Kidney capillary endothelial cell (primary cell): Measurements from ENCODE around the gene UBA3.

Source experiments
- DNase-seq: peaks from one replicate; pipeline ENCODE4 v3.0.0-alpha.2; 2018; ENCODE audit warnings: low spot score

The UBA3 gene

DNA sequence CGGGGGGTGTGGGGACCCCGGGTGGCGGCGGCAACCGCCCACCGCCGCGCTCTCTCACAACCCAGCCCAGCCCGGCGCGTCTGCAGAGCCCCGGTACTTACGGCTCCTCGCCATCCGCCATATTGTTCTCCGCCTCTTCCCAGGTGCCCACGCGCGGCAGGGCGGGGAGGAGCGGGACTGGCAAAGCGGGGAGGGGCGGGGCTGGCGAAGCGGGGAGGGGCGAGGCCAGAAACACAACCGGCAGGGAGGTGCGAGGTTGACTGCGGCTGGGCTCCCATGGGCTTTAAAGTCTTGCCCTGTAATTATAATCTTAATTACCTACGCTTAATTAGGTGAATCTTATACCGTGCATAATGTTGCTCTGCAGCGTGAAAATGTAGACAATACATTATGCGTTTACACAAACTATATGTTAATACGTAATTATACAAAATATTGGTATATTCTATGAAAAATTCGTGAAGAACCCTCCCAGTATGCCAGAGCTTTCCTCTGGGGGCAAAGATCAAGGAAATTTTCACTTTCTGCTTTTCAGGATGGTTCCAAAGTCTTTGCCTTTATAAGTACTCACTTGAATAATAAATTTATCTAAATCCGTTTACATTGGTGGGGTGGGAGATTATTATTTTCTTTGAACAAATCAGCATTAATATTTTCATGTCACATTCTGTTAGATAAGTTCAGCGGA is at the start of gene UBA3:
UBA3 (minus strand) TSS at position 133 of the 688 bp plus-strand sequence; CDS start at position 121, 12 bp downstream.
- DNase-seq, result peak; percentile 86

DNA sequence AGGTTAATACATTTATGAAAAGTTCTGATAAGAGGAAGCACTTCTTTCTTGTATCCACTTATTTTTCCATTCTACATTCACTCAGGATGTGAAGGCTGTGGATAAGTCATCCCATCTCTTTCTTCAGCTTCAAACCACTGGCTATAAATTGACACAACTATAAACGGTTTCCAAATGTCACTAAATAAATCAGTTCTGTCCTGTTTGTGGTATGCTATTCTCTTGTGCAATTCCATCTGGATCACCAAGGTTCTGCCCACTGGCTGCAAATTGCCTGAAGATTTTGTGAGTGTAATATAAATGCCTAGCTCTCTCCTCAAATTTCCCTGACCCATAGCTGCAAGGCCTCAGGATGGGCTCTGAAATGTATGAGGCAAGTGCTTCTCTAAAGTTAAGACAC is 49.4 kb upstream of the UBA3 start:
- DNase-seq, result no peak

DNA sequence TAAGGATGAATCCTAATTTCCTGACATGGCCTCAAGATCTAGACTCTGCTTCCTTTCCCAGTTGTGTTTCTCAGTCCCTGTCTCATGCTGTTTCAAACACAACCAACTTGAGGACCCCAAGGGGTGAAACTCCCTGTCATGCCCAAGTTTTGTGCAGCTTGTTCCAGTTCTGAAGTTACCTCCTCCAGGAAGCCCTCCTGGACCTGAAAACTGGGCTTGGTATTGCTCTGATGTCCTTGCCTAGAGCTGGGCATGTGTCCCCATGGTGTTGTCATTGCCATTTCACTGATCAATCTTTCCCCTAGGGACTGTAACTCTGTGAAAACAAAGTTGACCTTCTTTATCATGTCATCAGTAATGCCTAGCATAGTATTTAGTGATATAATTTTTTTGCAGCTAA is 48.3 kb upstream of the UBA3 start:
- DNase-seq, result no peak

DNA sequence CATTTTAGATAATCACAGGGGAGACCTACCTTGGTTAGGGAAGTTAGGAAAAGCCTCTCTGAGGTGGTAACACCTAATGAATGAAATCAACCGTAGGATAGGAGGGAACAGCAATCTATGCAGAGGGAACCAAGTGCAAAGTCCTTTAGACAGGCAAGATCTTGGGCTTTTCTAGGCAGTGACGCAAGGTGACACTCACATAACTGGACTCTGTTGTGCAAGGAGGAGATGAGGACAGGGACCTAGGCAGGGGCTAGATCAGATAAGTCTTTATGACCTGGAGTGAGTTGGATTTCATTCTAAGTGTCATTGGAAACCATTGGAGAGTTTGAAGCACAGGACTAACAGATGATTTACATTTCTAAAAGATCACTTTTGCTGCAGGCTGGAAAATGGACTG is 46.8 kb upstream of the UBA3 start:
- no peak for DNase-seq

DNA sequence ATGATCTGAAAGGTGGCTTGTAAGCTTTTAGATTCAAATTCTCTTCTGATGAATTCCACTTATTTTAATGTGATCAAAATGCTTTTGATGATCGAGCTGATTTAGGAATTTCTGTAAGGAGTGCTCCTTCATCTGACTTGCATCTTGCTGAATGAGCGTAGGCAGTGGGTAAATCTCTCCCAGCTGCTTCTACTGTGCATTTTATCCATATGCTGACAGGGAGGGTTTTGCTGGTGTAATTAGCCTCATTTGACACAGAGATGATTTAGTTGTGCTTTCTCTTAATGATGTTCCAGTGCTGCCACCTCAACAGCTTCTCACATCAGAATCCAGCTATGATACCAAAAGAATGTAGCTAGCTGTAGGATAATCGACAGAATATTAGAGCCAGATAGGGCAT is 46.1 kb upstream of the UBA3 start:
- DNase-seq, result no peak

DNA sequence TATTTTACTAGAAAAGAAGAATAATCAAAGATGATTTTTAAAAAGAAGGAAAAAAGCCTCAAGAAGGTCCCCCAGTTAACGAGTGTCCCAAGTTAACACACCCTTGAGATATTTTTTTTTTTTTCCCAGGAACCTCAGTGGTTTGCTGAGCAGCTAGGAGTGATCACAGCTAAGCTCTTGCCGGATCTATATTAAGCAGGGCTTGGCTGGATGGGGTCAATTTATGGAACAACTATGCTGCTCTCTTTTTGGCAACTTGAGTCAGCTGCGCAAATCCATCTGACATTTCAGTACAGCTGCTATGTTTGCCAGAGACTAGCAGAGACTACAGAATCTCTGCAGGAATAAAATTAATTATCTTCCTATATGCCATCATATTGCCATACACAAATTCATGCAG is 42.2 kb upstream of the UBA3 start, which contains the start of gene LMOD3:
LMOD3 (minus strand) TSS at position 193 of the 400 bp plus-strand sequence. CDS start 209 bp downstream, outside the sequence.
- DNase-seq, result no peak

DNA sequence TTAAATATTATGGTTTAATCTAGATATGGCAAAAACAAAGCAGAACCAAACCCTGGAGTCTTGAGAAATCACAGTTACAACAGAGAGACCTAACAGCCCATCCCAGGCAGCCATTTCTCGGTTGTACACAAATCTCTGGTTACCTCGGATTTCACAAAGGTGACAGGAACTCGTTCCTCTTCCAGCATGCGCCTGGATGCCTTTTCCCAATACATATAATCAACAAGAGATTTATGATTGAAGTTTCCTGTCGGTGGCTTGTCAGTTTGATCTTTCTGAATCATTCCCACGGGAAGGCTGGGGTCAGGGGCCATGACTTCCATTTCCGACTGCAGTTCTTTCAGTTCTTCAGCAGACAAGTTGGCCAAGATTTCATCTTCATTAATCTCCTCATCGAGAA is 41.8 kb upstream of the UBA3 start:
- peak; percentile 30 for DNase-seq

DNA sequence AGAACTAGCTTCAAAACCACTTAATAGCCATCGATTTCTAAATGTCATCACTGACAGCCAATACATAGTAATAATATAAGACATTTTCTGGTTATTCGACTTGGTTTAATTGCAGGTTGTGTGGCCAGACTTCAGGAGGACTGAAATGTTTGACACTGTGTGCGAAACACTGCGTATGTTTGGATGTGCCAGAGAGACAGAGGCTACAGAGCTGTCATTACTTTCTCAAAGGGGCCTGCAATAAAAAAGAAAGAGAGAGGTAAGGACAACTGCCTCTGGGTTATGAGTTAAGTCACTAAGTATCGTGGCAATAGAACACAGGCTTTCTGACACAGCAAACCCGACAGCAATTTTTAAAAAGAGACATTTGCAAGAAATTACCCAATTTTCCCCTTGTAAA is 41.3 kb upstream of the UBA3 start:
- no peak for DNase-seq

DNA sequence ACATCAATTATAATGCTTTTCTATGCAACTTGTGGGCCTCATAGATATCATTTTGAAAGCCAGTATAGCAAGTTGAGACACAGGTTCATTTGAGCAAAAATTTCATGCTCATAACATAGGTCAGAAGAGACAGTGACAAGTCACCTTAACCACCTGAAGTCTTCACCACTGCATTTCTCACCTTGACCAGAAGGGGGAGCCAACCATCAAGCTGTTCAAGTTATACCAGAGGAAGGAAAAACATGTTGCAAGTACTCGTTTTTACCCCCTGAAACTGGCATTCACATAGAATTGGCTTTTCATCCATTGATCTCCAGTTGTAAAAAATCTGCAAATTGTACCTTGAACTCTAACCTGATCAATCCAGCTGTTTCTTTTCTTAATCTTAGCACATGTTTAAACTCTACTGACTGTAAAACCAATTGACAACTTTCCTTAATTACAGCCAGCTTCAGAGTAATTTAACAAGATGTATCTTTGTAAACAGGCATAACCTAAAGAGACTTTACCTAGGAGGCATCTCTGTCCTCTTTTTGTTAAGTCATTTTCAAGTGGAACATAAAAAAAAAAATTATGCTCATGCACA is 40.8 kb upstream of the UBA3 start:
- peak; percentile 71 for DNase-seq

DNA sequence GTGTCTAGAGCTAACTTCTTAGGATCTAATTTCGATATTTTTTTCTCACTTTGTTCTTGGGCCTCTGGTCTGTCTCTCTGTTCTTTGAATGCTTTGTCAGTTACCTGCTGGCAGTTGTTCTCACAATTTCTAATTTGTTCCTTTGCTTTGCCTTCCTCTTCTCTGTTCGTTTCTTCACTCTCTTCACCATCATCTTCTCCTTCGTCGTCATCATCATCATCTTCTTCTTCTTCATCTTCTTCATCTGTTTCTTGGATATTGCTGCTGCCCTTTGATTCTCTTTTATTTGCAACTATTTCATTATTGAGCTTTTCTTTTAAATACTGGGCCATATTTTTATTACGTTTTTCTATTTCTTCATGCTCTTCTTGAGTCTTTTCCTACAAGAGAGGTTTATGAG is 39.5 kb upstream of the UBA3 start:
- DNase-seq, result no peak

DNA sequence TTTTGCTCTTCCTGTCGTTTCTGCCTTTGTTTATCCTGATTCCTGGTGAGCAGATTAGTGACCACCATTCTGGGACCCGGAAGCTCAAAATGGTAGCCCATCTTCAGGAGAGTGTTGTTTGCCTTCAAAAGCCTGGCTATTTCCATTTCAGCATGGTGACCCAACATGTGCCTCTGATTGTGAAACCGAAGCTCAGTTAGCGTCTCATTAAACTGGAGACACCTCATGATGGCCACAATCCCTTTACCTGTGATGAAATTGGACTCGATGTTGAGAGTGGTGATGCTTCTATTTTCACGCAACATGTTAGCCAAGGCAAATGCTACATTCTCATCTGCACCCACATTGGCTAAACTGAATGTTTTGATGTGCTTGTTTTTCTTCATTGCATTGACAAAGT is 39.0 kb upstream of the UBA3 start:
- no peak for DNase-seq

DNA sequence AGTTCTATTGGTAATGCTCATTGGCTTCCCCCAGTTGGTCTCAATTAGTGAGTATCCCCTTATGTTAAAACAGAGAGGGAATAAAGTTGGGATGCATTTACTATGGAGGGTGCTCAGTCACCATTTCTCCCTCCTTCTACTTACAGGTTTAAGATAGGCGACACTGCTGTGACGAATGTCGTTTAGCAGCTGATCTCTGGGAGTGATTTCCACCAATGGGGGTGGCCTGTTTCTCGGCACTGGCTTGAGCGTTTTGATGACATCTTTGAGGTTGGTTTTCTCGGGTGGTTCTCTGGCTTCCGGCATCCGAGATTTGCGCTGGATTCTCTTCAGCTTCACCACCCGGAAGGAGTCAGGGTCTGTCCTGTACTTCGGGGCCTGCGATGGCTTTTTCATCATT is 38.4 kb upstream of the UBA3 start:
- DNase-seq, result no peak

DNA sequence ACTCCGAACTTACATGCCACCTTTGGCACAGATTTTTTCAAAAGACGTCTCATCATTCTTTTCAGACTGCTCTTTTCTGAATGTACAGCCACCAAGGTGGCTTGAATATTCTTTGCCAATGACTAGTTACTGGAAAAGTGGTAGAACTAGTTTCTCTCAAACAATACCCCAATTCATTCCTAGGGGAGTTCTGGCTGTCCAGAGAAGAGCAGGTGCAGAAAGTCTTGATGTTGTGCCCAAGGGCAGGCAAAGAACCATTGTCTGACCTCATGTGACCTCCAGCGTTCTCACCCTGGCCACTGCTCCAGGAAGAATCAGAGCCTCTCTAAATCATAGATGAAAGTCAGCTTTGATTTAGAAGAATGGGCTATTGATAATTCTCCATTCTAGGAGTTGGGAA is 36.7 kb upstream of the UBA3 start:
- DNase-seq, result no peak

DNA sequence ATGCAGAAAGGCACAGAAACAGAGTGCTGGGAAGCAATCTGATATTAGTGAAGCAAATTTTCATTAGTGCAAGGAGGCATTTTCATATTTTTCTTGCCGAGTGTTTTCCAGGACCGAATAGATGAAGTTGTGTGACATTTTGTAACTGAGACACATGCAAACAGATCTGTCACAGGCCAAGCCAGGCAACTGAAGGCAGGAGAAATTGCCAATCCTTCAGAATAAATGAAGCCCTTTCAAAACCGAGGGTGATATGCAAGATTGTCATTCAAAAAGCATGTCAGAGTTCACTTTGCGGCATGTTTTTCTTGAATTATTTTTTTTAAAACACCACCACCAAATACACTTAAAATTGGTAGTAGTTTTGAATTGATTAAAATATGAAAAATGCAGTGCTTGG is 36.0 kb upstream of the UBA3 start:
- no peak for DNase-seq

DNA sequence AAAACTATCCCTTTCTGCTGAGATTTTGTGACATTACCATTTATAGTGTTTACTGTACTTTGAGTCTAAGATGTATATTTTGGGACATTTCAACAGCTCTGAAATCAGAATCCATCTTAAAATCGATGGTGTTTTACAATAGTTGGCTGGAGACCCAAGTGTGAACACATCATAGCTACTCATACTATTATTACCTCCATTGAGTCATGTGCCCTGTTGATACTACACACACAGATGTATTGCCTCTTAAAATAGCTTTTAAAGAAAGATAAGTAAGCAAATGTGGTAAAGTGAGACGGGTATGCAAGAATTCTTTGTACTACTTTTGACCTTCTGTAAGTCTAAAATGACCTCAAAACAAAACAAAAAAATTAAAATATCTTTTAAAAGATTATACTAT is 35.6 kb upstream of the UBA3 start:
- DNase-seq, result peak; percentile 34

DNA sequence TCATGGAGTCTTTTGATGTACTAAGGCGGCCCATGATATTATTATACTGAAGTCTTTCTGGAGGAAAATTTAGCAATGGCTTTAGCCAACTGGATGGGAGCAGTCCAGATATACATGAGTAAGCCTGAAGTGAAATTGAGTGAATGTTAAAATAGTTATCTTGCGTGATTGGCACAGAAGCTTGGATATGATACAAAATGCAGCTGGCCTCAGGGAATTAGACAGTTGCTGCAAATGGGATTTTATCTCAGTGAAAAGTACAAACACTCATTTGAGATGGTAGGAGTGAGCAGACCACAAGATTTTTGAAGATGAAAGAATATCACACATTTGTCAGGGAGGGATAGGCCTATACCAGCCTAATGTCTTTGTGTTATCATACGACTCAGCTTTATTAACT is 33.4 kb upstream of the UBA3 start:
- DNase-seq, result no peak

DNA sequence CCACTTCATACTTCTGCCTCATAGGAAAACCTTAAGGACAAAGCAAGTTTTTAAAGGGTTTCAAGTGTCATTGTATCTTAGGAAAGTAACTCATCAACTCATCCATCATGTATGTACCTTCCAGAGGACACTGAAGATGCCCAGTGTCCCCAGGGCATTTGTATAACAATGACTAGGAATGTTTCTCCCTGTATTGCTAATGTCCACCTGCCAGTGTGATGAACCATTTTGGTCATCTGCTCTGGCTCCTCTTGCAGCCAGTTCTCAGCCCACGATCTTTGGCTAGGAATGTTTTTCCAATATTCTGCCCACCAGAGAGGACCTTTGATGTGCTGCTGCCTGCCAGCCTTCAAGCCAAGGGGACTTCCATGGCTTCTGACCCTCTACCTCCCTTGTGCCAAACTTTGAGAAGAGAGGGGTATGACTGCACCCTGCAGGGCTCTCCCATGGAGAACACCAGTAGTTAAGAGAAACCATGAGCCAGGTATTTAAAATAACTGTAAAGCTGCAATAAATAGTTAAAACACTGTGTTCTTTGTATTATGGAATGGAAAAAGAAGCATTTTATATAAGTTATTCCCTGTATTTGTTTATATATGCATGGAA is 30.9 kb upstream of the UBA3 start:
- DNase-seq, result no peak

DNA sequence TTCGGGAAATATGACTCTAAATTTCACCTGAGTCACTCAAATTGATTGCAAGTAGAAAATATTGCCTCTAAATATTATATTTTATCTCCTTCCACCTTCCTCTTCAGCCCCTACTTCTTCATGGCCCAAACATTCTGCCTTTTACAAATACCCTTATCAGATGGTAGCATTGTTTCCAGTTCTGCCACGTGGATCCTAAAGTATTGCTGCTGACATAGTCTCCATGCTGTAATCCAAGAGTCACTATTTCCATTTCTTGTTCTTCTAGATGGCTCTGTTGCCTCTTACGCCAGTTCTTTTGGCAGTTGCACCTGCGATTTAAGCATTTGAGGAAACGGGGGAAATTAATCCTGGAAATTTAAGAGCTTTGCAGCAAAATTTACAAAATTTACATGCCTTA is 28.6 kb upstream of the UBA3 start:
- DNase-seq, result no peak

DNA sequence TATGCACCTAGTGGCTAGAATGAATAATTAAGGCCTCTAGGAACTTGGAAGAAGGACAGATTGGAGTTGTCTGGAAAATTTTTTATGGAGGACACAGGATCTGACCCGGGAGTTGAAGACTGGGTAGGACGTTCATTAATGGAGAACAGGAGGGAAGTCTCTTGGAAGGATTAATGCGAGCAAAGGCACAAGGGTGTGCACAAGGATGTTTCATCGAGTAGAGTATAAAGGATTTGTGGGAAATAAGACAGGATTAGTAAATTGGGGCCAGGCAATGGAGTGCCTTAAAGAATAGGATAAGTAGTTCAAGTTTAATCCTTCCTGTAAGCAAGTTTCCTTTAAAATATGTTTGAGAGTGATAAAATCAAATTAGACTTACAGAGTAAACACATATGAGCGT is 27.7 kb upstream of the UBA3 start:
- DNase-seq, result no peak

DNA sequence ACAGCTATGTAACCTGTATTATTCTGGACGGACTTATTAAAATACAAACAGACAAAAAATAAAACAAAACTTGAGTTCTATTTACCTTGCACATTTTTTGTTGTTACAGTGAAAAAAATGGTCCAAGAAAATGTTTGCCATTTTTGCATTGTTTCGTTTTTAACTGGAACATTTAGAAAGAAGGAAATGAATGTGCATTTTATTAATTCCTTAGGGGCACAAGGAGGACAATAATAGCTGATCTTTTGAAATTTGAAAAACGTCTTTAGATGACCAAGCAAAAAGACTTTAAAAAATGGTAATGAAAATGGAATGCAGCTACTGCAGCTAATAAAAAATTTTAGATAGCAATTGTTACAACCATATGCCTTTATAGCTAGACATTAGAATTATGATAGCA is 25.2 kb upstream of the UBA3 start:
- DNase-seq, result no peak

DNA sequence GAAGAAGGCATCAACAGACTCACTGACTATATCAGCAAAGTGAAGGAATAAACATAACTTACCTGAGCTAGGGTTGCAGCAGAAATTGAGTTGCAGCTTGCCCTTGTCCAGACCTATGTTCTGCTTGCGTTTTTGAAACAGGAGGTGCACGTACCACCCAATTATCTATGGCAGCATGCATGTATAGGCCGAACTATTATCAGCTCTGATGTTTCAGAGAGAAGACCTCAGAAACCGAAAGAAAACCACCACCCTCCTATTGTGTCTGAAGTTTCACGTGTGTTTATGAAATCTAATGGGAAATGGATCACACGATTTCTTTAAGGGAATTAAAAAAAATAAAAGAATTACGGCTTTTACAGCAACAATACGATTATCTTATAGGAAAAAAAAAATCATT is 24.4 kb upstream of the UBA3 start:
- no peak for DNase-seq

DNA sequence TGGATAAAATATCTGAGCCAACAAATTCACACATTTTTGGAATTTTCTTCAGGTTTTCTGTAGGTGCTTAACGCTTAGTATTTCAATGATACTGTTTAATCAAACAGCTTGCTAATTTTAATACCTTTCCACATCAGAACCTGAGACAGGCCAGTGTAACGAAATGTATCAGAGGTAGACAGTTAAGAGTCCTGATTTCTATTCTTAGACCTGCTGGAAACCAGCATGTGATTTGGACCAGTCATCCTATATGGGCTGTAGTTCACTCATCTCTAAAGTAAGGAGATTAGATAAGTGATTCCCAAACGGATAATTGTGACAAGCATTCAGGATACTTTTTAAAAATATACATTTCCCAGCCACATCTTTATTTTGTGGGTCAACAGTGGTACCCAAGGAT is 23.0 kb upstream of the UBA3 start:
- DNase-seq, result no peak

DNA sequence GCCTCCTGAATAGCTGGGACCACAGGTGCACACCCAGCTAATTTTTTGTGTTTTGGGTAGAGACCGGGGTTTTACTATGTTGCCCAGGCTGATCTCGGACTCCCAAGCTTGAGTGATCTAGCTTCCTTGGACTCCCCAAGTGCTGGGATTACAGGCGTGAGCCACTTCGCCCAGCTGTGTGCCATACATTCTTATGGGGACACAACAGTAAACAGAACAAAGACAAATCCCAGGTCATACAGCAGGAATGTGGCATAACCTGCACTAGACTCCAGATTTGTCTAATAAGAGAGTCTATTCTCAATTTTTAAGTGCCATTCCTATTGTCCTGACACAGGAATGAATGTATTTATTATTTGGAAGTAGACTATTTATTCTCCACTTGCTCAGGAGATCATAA is 22.2 kb upstream of the UBA3 start:
- no peak for DNase-seq

DNA sequence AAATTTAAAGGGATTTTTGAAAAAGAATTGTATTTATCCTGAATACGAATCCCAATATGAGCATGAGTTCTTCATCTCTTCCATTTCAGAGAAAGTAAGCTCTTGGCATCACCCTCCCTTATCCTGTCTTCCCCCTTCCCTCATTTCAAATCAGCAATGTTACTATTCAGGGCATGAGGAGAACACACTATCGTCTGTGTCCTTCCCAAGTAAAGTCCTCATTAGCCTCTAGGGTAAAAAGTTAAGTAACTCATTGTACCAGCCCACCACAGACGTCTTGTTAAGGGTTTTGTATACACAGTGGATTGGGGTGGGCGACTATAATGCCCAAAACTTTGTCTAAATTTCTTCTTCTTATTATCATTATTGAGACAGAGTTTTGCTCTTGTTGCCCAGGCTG is 19.4 kb upstream of the UBA3 start:
- no peak for DNase-seq
